Omental fat pad (tissue), 4 donors: ENCODE results near the gene GATAD2B. TPM values are rescaled to one million over a fixed set of nuclear protein-coding genes. Genes with fewer than 3 reads are reported as not detected.

Experiments
- ATAC-seq: fragments of 150-250 bp; one replicate; pipeline ENCODE4 v1.9.1; 2016; ENCODE audit warnings: mild to moderate bottlenecking, moderate library complexity; ENCODE audit not compliant: low FRiP score
- DNase-seq: peaks from one replicate; pipeline ENCODE4 v3.0.0-alpha.2; 2019; ENCODE audit warnings: low spot score
- CTCF ChIP-seq, 3 donors: fragments of 450-650 bp; IDR thresholded peaks; one replicate each; pipeline ENCODE4 v1.5.1; 2016 to 2017; ENCODE audit warnings: antibody characterized with exemption in 3 of 3, mild to moderate bottlenecking in 3 of 3, moderate library complexity in 2 of 3
- total RNA-seq, 4 donors: library from RNA; depleted of rRNA; stranded (reverse); fragments of >200 nt; gene quantifications; one replicate each; pipeline ENCODE4 v1.1.0, GENCODE V29; 2016

GATAD2B gene
- total RNA-seq, result 10 to 100 TPM; 14.3 to 26.2 (median 17.8) TPM

- ATAC-seq (peak; percentile 100), DNase-seq (peak; percentile 93)
- no peak for TF ChIP-seq CTCF (IDR thresholded peaks at IDR 0.05)
Measured at GRCh38 chr1:153922972-153923925, at the start of gene GATAD2B. Gene GATAD2B, minus strand, starts transcription at chr1:153922972. Its CDS starts 94,625 bp downstream, at chr1:153828347.

GRCh38 chr1:153970346-153970745 is 47.6 kb upstream of the GATAD2B start:
- no peak for DNase-seq
- no peak for TF ChIP-seq CTCF (IDR thresholded peaks at IDR 0.05)
- no peak for ATAC-seq

- no peak for DNase-seq
- ATAC-seq, result no peak
- TF ChIP-seq CTCF (IDR thresholded peaks at IDR 0.05), result no peak
Measured at GRCh38 chr1:153968972-153969371, 46.2 kb upstream of the GATAD2B start.

GRCh38 chr1:153968408-153968807 is 45.6 kb upstream of the GATAD2B start:
- ATAC-seq, result no peak
- no peak for TF ChIP-seq CTCF (IDR thresholded peaks at IDR 0.05)
- no peak for DNase-seq

GRCh38 chr1:153968000-153968363 is 45.2 kb upstream of the GATAD2B start:
- DNase-seq, result no peak
- ATAC-seq, result no peak
- TF ChIP-seq CTCF (IDR thresholded peaks at IDR 0.05), result no peak

- no peak for TF ChIP-seq CTCF (IDR thresholded peaks at IDR 0.05)
- ATAC-seq, result peak; percentile 88
- peak; percentile 72 for DNase-seq
Measured at GRCh38 chr1:153967107-153967999, 44.6 kb upstream of the GATAD2B start, which contains the start of gene CREB3L4. Gene CREB3L4, plus strand, starts transcription at chr1:153967902. Its CDS starts 624 bp downstream, at chr1:153968526.
